HG03378 (cell line): ENCODE data around the gene LANCL2.

Source experiments
- ATAC-seq: cut with Tn5 transposase; IDR thresholded peaks from one replicate; pipeline ENCODE4 v1.9.1; 2021; ENCODE audit warnings: mild to moderate bottlenecking, moderate library complexity; ENCODE audit not compliant: unreplicated experiment

Gene LANCL2

GRCh38 chr7:55436457-55436856, 71.3 kb downstream of the LANCL2 start:
- ATAC-seq: no peak

- ATAC-seq: no peak
These were observed 72.2 kb downstream of the LANCL2 start for GRCh38 chr7:55437375-55437774.

- ATAC-seq: no peak
These were observed 73.1 kb downstream of the LANCL2 start for GRCh38 chr7:55438085-55438756.

GRCh38 chr7:55438757-55439525, 73.8 kb downstream of the LANCL2 start:
- ATAC-seq: no peak

- no peak for ATAC-seq
These were observed 74.5 kb downstream of the LANCL2 start for GRCh38 chr7:55439627-55440026.

- no peak for ATAC-seq
These were observed 75.0 kb downstream of the LANCL2 start for GRCh38 chr7:55440040-55440690.

GRCh38 chr7:55441002-55441401, 75.9 kb downstream of the LANCL2 start:
- no peak for ATAC-seq

- no peak for ATAC-seq
These were observed 76.8 kb downstream of the LANCL2 start for GRCh38 chr7:55441774-55442522.

GRCh38 chr7:55444786-55445185, 79.6 kb downstream of the LANCL2 start:
- ATAC-seq: no peak

GRCh38 chr7:55448526-55448925, 83.4 kb downstream of the LANCL2 start:
- no peak for ATAC-seq

GRCh38 chr7:55449205-55449991, 84.3 kb downstream of the LANCL2 start:
- ATAC-seq: no peak

GRCh38 chr7:55449992-55450535, 84.9 kb downstream of the LANCL2 start:
- ATAC-seq: no peak

GRCh38 chr7:55452971-55453370, 87.8 kb downstream of the LANCL2 start:
- no peak for ATAC-seq

- ATAC-seq: no peak
These were observed 92.7 kb downstream of the LANCL2 start for GRCh38 chr7:55457801-55458200.

GRCh38 chr7:55458351-55458750, 93.2 kb downstream of the LANCL2 start:
- ATAC-seq: no peak

- ATAC-seq: no peak
These were observed 98.6 kb downstream of the LANCL2 start for GRCh38 chr7:55463686-55464262.

- ATAC-seq: no peak
These were observed 99.3 kb downstream of the LANCL2 start for GRCh38 chr7:55464422-55464821.

GRCh38 chr7:55465691-55466090, 100.6 kb downstream of the LANCL2 start:
- ATAC-seq: no peak

GRCh38 chr7:55467047-55467593, 102.0 kb downstream of the LANCL2 start:
- ATAC-seq: no peak

GRCh38 chr7:55468495-55468894, 103.4 kb downstream of the LANCL2 start:
- no peak for ATAC-seq
